GM12873 (cell line): ENCODE data around the gene ABCD2.

Source experiments
- TF ChIP-seq, protein P1 (sequence below): IDR thresholded peaks from 2 replicates; pipeline ENCODE4 v1.5.1; 2012; ENCODE audit warnings: low read depth, mild to moderate bottlenecking, moderate library complexity, low read length, control low read depth; ENCODE audit not compliant: insufficient read depth; ENCODE audit errors: missing control alignments

The ABCD2 gene

DNA sequence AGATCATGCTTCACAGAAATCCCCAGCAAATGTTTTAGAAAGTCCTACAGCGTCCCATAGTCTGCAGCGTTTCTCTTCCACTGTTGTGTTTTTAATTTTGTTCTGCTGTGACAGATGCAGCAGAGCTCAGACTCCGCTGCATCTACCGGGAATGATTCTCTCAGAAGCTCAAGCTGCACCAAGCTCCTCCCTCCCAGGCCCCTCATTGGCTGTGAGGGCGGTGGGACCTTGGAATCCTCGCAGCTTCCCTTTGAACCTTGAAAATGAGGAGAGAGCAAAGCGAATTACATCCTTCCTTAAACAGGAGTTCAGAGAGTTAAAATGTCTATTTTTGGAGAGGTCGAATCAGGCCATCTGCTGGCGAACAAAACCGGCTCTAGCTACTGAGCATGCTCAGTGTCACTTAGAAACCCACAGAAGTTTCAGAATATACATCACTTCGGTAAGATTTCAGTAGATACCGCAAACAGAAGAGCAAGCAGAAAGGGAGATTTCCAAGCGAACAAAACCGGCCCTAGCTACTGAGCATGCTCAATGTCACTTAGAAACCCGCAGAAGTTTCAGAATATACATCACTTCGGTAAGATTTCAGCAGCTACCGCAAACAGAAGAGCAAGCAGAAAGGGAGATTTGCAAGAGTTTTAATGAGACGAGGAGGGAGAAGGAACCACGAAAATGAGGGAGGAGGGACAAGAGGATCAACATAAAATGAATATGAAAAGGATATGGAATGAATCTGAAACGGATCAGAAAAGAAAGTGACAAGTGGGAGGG, at the start of gene ABCD2:
ABCD2 (minus strand) TSS at position 144 of the 774 bp plus-strand sequence. CDS start 188 bp downstream, outside the sequence.
- TF ChIP-seq, protein P1, sequence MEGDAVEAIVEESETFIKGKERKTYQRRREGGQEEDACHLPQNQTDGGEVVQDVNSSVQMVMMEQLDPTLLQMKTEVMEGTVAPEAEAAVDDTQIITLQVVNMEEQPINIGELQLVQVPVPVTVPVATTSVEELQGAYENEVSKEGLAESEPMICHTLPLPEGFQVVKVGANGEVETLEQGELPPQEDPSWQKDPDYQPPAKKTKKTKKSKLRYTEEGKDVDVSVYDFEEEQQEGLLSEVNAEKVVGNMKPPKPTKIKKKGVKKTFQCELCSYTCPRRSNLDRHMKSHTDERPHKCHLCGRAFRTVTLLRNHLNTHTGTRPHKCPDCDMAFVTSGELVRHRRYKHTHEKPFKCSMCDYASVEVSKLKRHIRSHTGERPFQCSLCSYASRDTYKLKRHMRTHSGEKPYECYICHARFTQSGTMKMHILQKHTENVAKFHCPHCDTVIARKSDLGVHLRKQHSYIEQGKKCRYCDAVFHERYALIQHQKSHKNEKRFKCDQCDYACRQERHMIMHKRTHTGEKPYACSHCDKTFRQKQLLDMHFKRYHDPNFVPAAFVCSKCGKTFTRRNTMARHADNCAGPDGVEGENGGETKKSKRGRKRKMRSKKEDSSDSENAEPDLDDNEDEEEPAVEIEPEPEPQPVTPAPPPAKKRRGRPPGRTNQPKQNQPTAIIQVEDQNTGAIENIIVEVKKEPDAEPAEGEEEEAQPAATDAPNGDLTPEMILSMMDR: no peak

DNA sequence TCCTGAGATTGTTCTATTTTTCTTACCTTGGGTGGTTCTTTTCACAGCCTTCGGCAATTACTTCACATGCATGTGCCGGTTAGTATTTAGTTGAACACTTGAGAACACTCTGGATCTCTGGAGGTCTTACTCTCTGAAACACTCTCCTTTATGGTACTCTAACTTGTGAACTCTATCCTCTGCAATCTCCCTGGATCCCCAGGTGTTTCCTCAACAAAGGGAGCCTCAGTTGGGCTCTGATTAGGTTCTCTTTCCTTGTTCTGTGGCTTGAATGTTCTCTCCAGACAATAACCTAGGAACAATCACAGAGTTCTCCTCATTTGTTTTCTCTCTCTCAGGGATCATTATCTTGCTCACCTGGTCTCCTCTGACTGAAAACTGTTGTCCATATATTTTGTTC, 40.5 kb upstream of the ABCD2 start:
- TF ChIP-seq, protein P1: no peak

DNA sequence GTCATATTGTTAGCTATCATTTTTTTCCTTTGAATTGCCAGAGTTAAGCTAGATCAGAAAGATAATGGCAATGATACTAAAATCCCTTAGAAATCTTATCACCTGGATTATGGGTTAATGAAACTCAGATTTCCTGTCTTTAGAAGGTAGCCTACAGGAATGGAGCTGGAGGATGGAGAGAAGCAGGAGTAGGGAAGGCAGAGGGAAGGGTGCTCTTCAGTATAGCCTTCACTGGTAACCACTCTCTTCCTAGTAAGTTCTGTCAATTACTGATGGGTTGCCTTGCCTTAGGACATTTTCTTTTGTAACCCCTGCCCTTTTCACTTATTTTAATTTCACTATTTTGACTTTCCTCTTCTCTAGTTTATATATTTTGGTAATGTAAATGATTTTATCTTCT, 27.8 kb upstream of the ABCD2 start:
- TF ChIP-seq, protein P1: no peak

DNA sequence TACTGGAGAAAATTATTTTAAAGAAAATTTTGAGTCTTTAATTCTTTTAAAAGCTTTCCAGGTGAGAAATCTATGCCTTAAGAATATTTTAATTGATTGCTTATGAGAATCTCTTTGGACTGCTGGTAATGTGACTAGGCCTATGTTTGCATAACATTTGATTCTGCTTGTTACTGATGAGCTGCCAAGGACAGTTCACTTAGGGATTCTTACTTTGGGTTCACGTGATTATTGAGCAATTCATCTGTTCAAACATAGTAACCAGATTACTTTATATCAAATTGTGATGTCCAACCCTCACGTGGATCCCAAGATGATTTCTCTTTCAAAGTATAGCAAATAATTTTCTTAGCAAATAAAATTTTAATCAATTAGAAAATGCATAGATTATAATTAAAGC, 27.4 kb upstream of the ABCD2 start:
- TF ChIP-seq, protein P1: no peak

DNA sequence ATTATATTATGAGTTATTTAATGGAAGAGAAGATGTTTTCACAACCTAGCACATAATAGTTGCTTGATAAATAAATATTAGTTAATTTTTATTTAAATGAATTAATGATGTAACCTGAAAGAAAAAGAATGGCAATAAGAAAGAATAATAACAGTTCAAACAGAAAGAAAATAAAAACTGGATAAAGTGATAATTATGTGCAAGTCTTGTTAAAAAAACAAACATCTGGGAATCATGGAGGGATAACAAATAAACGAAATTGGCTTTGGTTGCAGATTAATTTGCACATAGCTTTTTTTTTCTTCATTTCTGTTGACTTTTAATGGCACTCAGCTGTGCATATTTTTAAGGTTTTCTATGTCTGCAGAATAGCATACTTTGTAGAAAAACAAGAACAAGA, 23.4 kb upstream of the ABCD2 start:
- TF ChIP-seq, protein P1: no peak

DNA sequence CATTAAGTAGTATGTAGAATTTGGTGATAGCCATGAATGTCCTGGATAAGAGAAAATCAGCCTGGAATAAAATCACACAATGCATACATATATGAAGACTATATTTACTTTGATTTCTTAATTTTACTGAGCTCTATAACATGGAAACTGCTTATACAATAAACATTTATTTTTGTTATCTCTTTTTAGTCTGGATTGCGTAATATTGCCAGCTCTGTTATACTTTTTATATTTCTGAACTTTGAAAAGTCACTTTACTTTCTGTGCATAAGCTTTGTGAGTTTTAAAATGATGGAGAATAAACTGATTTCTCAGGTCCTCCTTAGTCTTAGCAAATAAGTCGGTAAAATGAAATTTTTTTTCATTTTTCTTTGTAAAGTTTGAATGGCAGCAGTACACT, 19.2 kb upstream of the ABCD2 start:
- TF ChIP-seq, protein P1: no peak

DNA sequence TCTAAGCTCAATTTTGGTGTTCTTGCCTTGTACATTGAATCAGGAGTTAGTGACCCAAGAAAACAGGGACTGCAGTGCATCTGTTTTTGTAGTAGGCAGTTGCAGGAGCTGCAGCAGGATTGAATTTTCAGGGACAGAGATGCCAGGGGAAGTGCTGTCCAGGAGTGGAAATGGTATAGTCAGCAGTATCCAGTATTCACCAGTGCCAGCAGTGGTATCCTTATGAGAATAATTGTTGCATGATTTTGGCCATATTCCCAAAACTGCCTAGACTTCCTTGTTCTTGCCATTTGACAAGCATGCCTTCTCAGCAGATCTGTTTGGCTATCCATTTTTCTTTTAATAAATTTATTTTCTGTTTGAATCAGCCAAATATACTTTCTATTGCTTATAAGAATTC, 18.6 kb upstream of the ABCD2 start:
- TF ChIP-seq, protein P1: no peak
